Activated CD8-positive, alpha-beta T cell treated with anti-CD3 and anti-CD28 coated beads for 36 hours (primary cell): ENCODE results near the gene ROMO1. TPM values are rescaled to one million over a fixed set of nuclear protein-coding genes. Genes with fewer than 3 reads are reported as not detected.
A peak's percentile ranks its signal among the peaks of the same experiment; 100 is the strongest.
"Not testable (repeated sequence)": the region's sequence is repeated elsewhere in the genome, so short reads cannot be mapped to it uniquely, and the experiment has no call there.

Source experiments
- ATAC-seq: fragments of 200-7000 bp; cut with Tn5 transposase; one replicate; pipeline ENCODE4 v1.10.0; 2021; ENCODE audit warnings: mild to moderate bottlenecking, moderate library complexity
- CTCF ChIA-PET: fragments of 350-600 bp; sonication (Branson Sonifier 250); formaldehyde crosslinking; loops from one replicate; lab custom pipeline; 2021; ENCODE audit warnings: antibody characterized with exemption; lab: Charles Lee
- POLR2A ChIA-PET: fragments of 350-600 bp; sonication (Branson Sonifier 250); formaldehyde crosslinking; loops from one replicate; lab custom pipeline; 2021; ENCODE audit warnings: antibody characterized with exemption; lab: Charles Lee
- DNase-seq: peaks from one replicate; pipeline ENCODE4 v3.0.0-alpha.2; 2020
- H3K27ac Mint-ChIP-seq: one replicate; pipeline ENCODE4 v1.8.0; 2021; ENCODE audit warnings: mild to moderate bottlenecking, mixed read lengths
- H3K27me3 Mint-ChIP-seq: one replicate; pipeline ENCODE4 v1.8.0; 2021; ENCODE audit warnings: mixed read lengths
- H3K36me3 Mint-ChIP-seq: one replicate; pipeline ENCODE4 v1.8.0; 2021; ENCODE audit warnings: low read depth, mixed read lengths
- H3K4me1 Mint-ChIP-seq: one replicate; pipeline ENCODE4 v1.8.0; 2021; ENCODE audit warnings: low read depth, mixed read lengths
- H3K4me3 Mint-ChIP-seq: one replicate; pipeline ENCODE4 v1.8.0; 2021; ENCODE audit warnings: mild to moderate bottlenecking, moderate library complexity, mixed read lengths
- H3K9me3 Mint-ChIP-seq: one replicate; pipeline ENCODE4 v1.8.0; 2021; ENCODE audit warnings: mixed read lengths
- intact Hi-C: fragments of 100-400 bp; cut with micrococcal nuclease; formaldehyde crosslinking; loops from one replicate; pipeline ENCODE4 v1.10.0; 2022
- total RNA-seq, 2 experiments: library from RNA; stranded (reverse); gene quantifications; one replicate each; pipeline ENCODE4 v1.2.3, GENCODE V29; 2021
- TF ChIP-seq, protein P1 (sequence below): fragments of 200-600 bp; IDR thresholded peaks from one replicate; pipeline ENCODE4 v1.8.0; 2022; ENCODE audit warnings: antibody characterized with exemption, mild to moderate bottlenecking

The ROMO1 gene
- total RNA-seq, 2 experiments from 2014 or later = 146 to 148 TPM

DNA sequence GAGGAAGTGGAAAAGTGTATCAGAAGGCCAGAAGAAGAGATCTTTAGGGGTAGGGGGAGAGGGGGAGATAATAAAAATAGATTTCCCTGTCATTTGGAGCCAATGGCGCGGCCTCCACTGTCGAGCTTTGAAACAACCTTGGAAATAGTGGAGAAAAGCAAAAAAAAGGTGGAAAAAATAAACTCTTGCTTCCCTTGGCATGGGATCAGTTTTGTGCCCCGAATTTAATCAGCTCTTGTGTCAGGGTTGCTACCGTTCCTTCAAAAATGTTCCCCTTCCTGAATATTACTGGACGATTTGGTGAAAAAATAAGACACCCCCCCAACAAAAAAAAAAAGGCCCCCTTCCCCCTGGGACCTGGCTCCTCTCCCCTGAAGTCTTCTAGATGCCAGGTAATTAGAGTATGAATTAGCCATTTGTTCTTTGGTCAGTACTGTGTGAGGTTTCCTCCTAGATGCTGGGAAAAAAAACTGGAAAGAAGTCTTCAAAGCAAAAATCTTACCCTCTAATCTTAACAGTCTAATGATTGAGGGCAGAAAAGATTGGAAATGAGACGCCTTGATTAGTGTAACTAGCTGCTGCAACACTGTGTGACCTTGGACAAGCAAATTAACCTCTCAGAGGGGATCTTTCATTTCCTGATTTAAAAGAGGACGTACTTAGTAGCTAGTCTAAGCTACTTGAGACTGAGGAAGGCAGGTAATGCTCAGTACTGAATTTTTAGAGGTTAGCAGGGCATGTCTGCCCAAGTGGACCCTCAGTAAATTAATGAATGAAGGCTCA, 43.7 kb downstream of the ROMO1 start:
- ChIA-PET CTCF (interaction anchor here (1.0 to 2.2 kb wide), 6 partner anchors 13 to 212 kb away, joined by 3 to 20 read pairs (median 10); partner anchors contain the start of genes PHF20 and SCAND1), POLR2A (interaction anchor here (0.6 to 36.9 kb wide), 19 partner anchors 9 to 244 kb away, joined by 3 to 1214 read pairs (median 5); partner anchors contain the start of genes CPNE1, NFS1, PHF20 and RBM12)
- peaks cover 36% of the 10 kb centered on the region for H3K4me1 Mint-ChIP-seq
- H3K27me3 Mint-ChIP-seq = no peaks in the 10 kb centered on the region
- no peaks in the 10 kb centered on the region for H3K9me3 Mint-ChIP-seq
- peak overlapping the region; percentile 99 for H3K27ac Mint-ChIP-seq
- H3K4me3 Mint-ChIP-seq = peak overlapping the region; percentile 92
- H3K36me3 Mint-ChIP-seq = peaks cover 43% of the 10 kb centered on the region
- intact Hi-C loops = loop anchor here (2.0 to 5.0 kb wide), 2 partner anchors 26 to 126 kb away; partner anchors contain the start of gene SPAG4
- DNase-seq = no peak
- TF ChIP-seq, protein P1, sequence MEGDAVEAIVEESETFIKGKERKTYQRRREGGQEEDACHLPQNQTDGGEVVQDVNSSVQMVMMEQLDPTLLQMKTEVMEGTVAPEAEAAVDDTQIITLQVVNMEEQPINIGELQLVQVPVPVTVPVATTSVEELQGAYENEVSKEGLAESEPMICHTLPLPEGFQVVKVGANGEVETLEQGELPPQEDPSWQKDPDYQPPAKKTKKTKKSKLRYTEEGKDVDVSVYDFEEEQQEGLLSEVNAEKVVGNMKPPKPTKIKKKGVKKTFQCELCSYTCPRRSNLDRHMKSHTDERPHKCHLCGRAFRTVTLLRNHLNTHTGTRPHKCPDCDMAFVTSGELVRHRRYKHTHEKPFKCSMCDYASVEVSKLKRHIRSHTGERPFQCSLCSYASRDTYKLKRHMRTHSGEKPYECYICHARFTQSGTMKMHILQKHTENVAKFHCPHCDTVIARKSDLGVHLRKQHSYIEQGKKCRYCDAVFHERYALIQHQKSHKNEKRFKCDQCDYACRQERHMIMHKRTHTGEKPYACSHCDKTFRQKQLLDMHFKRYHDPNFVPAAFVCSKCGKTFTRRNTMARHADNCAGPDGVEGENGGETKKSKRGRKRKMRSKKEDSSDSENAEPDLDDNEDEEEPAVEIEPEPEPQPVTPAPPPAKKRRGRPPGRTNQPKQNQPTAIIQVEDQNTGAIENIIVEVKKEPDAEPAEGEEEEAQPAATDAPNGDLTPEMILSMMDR = no peak
- no peak for ATAC-seq

DNA sequence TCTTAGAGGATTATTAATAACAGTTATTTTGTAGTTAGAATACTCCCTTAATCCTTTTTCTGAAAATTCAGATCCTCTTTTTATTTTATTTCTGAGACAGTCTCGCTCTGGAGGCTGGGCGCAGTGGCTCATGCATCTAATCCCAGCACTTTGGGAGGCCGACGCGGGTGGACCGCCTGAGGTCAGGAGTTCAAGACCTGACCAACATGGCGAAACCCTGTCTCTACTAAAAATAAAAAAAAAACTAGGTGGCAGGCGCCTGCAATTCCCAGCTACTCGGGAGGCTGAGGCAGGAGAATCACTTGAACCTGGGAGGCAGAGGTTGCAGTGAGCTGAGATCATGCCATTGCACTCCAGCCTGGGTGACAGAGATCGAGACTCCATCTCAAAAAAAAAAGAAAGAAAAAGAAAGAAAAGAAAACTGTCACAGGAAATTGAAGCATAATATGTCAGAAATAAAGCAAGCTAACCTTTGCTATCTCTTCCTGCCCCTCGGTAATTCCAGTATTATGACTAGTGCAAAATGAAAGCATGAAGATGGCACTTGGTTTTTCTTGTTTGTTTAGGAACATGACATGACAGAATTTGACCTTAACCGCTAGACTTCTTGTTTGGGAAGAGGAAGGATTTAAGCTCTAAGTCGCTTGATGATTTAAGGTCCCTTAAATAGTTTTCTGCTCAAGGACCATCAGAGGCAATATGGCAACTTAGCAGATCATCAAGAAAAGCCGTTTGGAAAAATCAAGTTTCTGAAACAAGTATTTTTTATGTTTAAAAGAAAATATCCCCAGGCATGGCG, 44.7 kb downstream of the ROMO1 start:
- ChIA-PET CTCF (interaction anchor here (0.6 to 2.2 kb wide), 9 partner anchors 11 to 331 kb away, joined by 3 to 20 read pairs (median 4); partner anchors contain the start of genes PHF20 and SCAND1), POLR2A (interaction anchor here (0.6 to 36.9 kb wide), 11 partner anchors 9 to 245 kb away, joined by 3 to 1214 read pairs (median 8); partner anchors contain the start of genes CPNE1, NFS1, PHF20 and RBM12)
- H3K36me3 Mint-ChIP-seq = peaks cover 33% of the 10 kb centered on the region
- H3K4me1 Mint-ChIP-seq = peaks cover 27% of the 10 kb centered on the region
- peak; percentile 47 for DNase-seq
- intact Hi-C loops = loop anchor here (2.0 to 5.0 kb wide), 2 partner anchors 25 to 127 kb away; partner anchors contain the start of gene SPAG4
- TF ChIP-seq, protein P1 = no peak
- ATAC-seq = no peak
- no peaks in the 10 kb centered on the region for H3K27me3 Mint-ChIP-seq
- H3K9me3 Mint-ChIP-seq = no peaks in the 10 kb centered on the region
- peak overlapping the region; percentile 92 for H3K4me3 Mint-ChIP-seq
- peak overlapping the region; percentile 99 for H3K27ac Mint-ChIP-seq

DNA sequence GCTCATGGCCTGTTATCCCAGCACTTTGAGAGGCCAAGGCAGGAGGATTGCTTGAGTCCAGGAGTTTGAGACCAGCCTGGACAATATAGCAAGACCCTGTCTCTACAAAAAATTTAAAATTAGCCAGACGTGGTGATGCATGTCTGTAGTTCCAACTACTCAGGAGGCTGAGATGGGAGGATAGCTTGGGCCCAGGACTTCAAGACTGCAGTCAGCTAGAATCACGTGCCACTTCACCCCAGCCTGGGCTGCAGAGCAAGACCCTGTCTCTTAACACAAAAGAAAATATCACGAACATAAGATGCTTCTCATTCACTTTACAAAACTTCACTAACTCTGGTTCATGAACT, 45.3 kb downstream of the ROMO1 start:
- intact Hi-C loops = loop anchor here (5.0 kb wide), 1 partner anchor 127 kb away; the partner anchor contains the start of gene SPAG4
- H3K27me3 Mint-ChIP-seq, DNase-seq, ATAC-seq, H3K9me3 Mint-ChIP-seq: not testable (repeated sequence)
- POLR2A ChIA-PET = interaction anchor here (0.6 to 36.9 kb wide), 6 partner anchors 10 to 209 kb away, joined by 3 to 1214 read pairs (median 6); partner anchors contain the start of genes NFS1, PHF20 and ROMO1
- Mint-ChIP-seq H3K4me1 (peaks cover 24% of the 10 kb centered on the region), H3K36me3 (peaks cover 30% of the 10 kb centered on the region), H3K4me3 (peak overlapping the region; percentile 92), H3K27ac (peak overlapping the region; percentile 99)
- CTCF ChIA-PET = interaction anchor here (0.9 to 1.5 kb wide), 4 partner anchors 10 to 203 kb away, joined by 3 to 5 read pairs (median 4); no protein-coding TSS in a partner anchor

Other genes with a start within 250 kb of the ROMO1 start
- gene CEP250, start 243.8 kb upstream of the ROMO1 start, total RNA-seq = 10 to 100 TPM; 56.0 to 60.3 TPM
- not detected for gene C20orf173, start 169.8 kb upstream of the ROMO1 start, total RNA-seq
- gene ERGIC3, start 157.3 kb upstream of the ROMO1 start, total RNA-seq = 10 to 100 TPM; 94.3 to 98.0 TPM
- 10 to 100 TPM; 11.5 to 11.8 TPM for gene SPAG4, start 83.6 kb upstream of the ROMO1 start, total RNA-seq
- 100 to 1,000 TPM; 308 to 324 TPM for gene CPNE1, start 34.5 kb upstream of the ROMO1 start, total RNA-seq
- 100 to 1,000 TPM; 111 to 114 TPM for gene RBM12, start 34.5 kb upstream of the ROMO1 start, total RNA-seq
- gene NFS1, start 53 bp upstream of the ROMO1 start, total RNA-seq = 10 to 100 TPM; 39.7 to 40.8 TPM
- gene RBM39, start 42.9 kb downstream of the ROMO1 start, total RNA-seq = 100 to 1,000 TPM; 317 to 321 TPM
- gene PHF20, start 72.6 kb downstream of the ROMO1 start, total RNA-seq = 10 to 100 TPM; 57.9 to 58.8 TPM